Choroid plexus epithelial cell (primary cell): ENCODE results near the gene PRRT3.

Experiments used
- DNase-seq: peaks from one replicate; pipeline ENCODE4 v3.0.0-alpha.2; 2010; ENCODE audit warnings: low read depth
- H3K4me3 ChIP-seq: 2 replicates; pipeline ENCODE4 v1.5.1; 2011; ENCODE audit warnings: low read depth, mild to moderate bottlenecking, control low read depth, low read length, moderate library complexity
- TF ChIP-seq, protein P1 (sequence below): conservative IDR thresholded peaks from 2 replicates; pipeline ENCODE4 v1.5.1; 2011; ENCODE audit warnings: low read depth, mild to moderate bottlenecking, control low read depth, inconsistent platforms, low read length, moderate library complexity

PRRT3 gene

DNA sequence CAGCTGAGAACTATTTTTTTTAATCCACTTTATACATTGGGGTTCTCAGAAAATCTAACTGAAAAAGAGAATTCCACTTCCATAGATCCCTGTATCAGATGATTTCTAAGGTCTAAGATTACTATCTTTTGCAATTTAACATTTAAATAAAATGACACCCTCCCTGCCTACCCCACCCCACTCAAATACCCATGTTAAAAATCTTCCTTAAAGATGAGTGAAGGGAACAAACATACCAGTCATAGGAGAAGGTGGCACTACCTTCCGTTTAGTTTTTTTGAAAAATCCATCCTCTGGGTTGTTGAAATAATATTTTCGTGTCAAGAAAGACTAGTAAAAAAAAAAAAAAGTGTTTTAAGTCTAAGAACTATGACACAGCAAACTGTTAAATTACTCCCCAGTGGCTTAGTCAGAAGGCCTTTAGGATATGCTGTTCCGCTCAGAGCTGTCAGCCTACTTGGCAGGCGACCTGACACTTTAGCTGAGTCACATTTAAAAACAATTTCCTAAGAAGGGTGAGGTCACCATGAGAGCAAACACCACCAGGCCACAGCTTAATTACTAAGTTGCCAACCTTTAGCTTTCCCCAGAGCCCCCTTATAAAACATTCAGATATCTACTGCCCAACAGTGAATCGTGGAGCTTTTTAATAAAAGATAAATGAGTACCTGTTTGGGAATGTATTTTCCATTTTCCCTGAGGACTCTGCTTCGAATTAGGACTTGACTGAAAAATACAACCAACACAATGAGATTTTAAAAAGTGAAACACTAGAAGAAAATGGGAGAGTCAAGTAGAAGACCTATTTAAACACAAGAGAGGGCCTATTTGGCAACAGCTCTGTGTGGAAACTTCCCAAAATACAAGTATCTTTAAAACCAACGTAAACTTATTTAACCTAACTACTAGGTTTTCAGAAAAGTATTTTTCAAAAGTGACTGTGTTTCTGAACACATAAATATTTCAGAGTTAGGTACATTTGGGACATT lies 24.8 kb upstream of the PRRT3 start:
- DNase-seq = peak; percentile 98
- TF ChIP-seq, protein P1, sequence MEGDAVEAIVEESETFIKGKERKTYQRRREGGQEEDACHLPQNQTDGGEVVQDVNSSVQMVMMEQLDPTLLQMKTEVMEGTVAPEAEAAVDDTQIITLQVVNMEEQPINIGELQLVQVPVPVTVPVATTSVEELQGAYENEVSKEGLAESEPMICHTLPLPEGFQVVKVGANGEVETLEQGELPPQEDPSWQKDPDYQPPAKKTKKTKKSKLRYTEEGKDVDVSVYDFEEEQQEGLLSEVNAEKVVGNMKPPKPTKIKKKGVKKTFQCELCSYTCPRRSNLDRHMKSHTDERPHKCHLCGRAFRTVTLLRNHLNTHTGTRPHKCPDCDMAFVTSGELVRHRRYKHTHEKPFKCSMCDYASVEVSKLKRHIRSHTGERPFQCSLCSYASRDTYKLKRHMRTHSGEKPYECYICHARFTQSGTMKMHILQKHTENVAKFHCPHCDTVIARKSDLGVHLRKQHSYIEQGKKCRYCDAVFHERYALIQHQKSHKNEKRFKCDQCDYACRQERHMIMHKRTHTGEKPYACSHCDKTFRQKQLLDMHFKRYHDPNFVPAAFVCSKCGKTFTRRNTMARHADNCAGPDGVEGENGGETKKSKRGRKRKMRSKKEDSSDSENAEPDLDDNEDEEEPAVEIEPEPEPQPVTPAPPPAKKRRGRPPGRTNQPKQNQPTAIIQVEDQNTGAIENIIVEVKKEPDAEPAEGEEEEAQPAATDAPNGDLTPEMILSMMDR = no peak
- H3K4me3 ChIP-seq = no peak overlapping the region

GRCh38 chr3:9970020-9970652 lies 17.9 kb upstream of the PRRT3 start:
- TF ChIP-seq, protein P1 = no peak
- DNase-seq = peak; percentile 75

DNA sequence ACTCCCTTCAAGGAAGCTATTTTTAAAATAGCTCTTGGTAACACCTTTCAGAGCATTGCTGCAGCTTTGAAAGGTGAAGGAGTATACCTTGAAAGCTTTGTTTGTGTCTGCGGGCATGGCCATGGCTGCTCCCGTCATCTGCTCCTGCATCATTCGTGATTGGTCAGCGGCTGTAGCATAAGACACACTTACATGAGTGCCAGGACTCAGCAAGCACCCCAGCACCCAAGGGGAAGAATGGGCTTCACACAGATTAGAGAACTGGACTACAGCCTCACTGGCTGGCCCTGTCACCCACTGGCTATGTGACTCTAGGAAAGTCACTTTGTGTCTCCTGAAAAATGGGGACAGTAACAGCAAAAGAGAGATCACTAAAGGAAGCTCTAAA lies 17.4 kb upstream of the PRRT3 start:
- DNase-seq = no peak

More at GRCh38 chr3:9970020-9970652, 17.9 kb upstream of the PRRT3 start:
- no peak overlapping the region for H3K4me3 ChIP-seq

GRCh38 chr3:9966841-9967240 lies 14.6 kb upstream of the PRRT3 start:
- DNase-seq = no peak
- no peak overlapping the region for H3K4me3 ChIP-seq
- TF ChIP-seq, protein P1 = no peak

More for the DNA sequence above, 17.4 kb upstream of the PRRT3 start:
- H3K4me3 ChIP-seq = no peak overlapping the region
- TF ChIP-seq, protein P1 = no peak

GRCh38 chr3:9965200-9965875 lies 13.1 kb upstream of the PRRT3 start:
- DNase-seq = no peak
- TF ChIP-seq, protein P1 = no peak
- no peak overlapping the region for H3K4me3 ChIP-seq

DNA sequence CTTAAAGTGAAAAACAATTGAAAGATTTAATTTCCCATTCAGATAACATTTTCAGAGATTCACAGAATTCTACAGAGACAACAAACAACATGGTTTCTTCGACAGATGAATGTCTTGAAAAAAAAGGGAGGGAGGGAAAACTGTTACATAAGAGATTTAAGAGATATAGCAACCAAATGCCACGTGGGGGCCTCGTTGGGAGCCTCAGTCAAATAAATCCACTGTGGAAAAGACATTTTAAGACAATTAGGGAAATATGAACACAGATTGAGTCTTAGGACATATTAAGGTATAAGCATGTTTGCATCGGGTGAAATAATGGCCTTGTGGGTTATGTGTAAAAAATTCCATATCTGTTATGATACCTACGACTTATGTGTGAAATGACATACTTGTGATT lies 5.0 kb upstream of the PRRT3 start:
- no peak overlapping the region for H3K4me3 ChIP-seq
- peak; percentile 59 for DNase-seq
- TF ChIP-seq, protein P1 = peak; percentile 36
